Testis (tissue), 3 donors: ENCODE measurements around the gene PRR33. TPM values are rescaled to one million over a fixed set of nuclear protein-coding genes. Genes with fewer than 3 reads are reported as not detected.

Experiments used
- DNase-seq: peaks from one replicate; pipeline ENCODE4 v3.0.0-alpha.2; 2019
- H3K27ac ChIP-seq, 2 donors: fragments of 200-600 bp; sonication (generic); one replicate each; pipeline ENCODE4 v1.5.1; 2019
- H3K27me3 ChIP-seq: fragments of 200-600 bp; sonication (generic); one replicate; pipeline ENCODE4 v1.5.1; 2019
- H3K36me3 ChIP-seq: fragments of 200-600 bp; sonication (generic); one replicate; pipeline ENCODE4 v1.5.1; 2017; ENCODE audit warnings: low read depth; ENCODE audit errors: missing control alignments
- H3K4me1 ChIP-seq: fragments of 200-600 bp; sonication (generic); one replicate; pipeline ENCODE4 v1.5.1; 2019
- H3K4me3 ChIP-seq, 2 donors: fragments of 200-600 bp; sonication (generic); one replicate each; pipeline ENCODE4 v1.5.1; 2017 to 2019
- H3K9me3 ChIP-seq: fragments of 200-600 bp; sonication (generic); one replicate; pipeline ENCODE4 v1.5.1; 2017
- CTCF ChIP-seq, 3 experiments: fragments of 450-650 bp in 2 of 3; fragments of 200-600 bp in 1 of 3; sonication (generic) in 1 of 3; IDR thresholded peaks; one replicate each; pipeline ENCODE4 v1.5.1; 2016 to 2019; ENCODE audit warnings: antibody characterized with exemption in 3 of 3, mild to moderate bottlenecking in 2 of 3, moderate library complexity in 1 of 3
- POLR2A ChIP-seq: fragments of 450-650 bp; IDR thresholded peaks from one replicate; pipeline ENCODE4 v1.6.1; 2017; ENCODE audit warnings: antibody characterized with exemption, mild to moderate bottlenecking, moderate library complexity
- WGBS, 2 donors: methylation state at CpG; one replicate each; pipeline ENCODE4 v1.1.5; 2018; 5-methylcytosine and 5-hydroxymethylcytosine counted together
- intact Hi-C: fragments of 100-400 bp; cut with DNase I; formaldehyde crosslinking; loops from one replicate; pipeline ENCODE4 v1.15.1; 2023; ENCODE audit warnings: low total_unique reads
- polyA plus RNA-seq: library from polyadenylated mRNA; stranded (reverse); fragments of 350-450 nt; fragmentation: Illumina TruSeq; extraction: RNeasy Lipid Tissue Mini Kit (QIAGEN cat#74804); gene quantifications from one replicate; pipeline ENCODE4 v1.2.3, GENCODE V29; 2014; ENCODE audit warnings: low read depth, low replicate concordance; ENCODE audit not compliant: insufficient read depth
- total RNA-seq, 2 donors: library from RNA; depleted of rRNA; stranded (reverse); fragments of >200 nt; gene quantifications; one replicate each; pipeline ENCODE4 v1.2.3, GENCODE V29; 2016

PRR33 gene
- total and polyA plus RNA-seq, 3 donors from 2014 or later, result 0.06 TPM; not detected in 2

- H3K4me1 ChIP-seq, result peaks cover 13% of the 10 kb centered on the region
- TF ChIP-seq POLR2A (no peak), CTCF (IDR thresholded peaks at IDR 0.05) (no peak)
- no peak overlapping the region for H3K4me3 ChIP-seq
- H3K36me3 ChIP-seq, result no peaks in the 10 kb centered on the region
- H3K27me3 ChIP-seq, result no peaks in the 10 kb centered on the region
- whole genome bisulfite sequencing, 2 donors, result 92 to 93% methylated on average over 5 to 34 of the region's 34 CpGs
- DNase-seq, result no peak
- H3K27ac ChIP-seq, result no peak overlapping the region
- intact Hi-C loops, result no loop called here
- H3K9me3 ChIP-seq, result no peaks in the 10 kb centered on the region
Observed at GRCh38 chr11:1936781-1937615, 45.3 kb upstream of the PRR33 start.

GRCh38 chr11:1936072-1936780 is 44.5 kb upstream of the PRR33 start:
- DNase-seq, result no peak
- no peaks in the 10 kb centered on the region for H3K9me3 ChIP-seq
- 91 to 93% methylated on average over 6 to 34 of the region's 34 CpGs for WGBS, 2 donors
- H3K27ac ChIP-seq, result no peak overlapping the region
- H3K27me3 ChIP-seq, result no peaks in the 10 kb centered on the region
- intact Hi-C loops, result no loop called here
- no peak overlapping the region for H3K4me3 ChIP-seq
- TF ChIP-seq POLR2A (no peak), CTCF (IDR thresholded peaks at IDR 0.05) (no peak)
- no peaks in the 10 kb centered on the region for H3K36me3 ChIP-seq
- H3K4me1 ChIP-seq, result peaks cover 21% of the 10 kb centered on the region

- DNase-seq, result no peak
- WGBS, 2 donors, result 93% methylated on average over 31 of the region's 33 CpGs; no CpG with 5 or more reads in 1 of the 2 donors
- Histone ChIP-seq H3K27me3 (no peaks in the 10 kb centered on the region), H3K27ac (no peak overlapping the region), H3K9me3 (no peaks in the 10 kb centered on the region), H3K4me3 (no peak overlapping the region), H3K4me1 (peaks cover 25% of the 10 kb centered on the region), H3K36me3 (no peaks in the 10 kb centered on the region)
- TF ChIP-seq CTCF (IDR thresholded peaks at IDR 0.05), result no peak
- no peak for TF ChIP-seq POLR2A
- intact Hi-C loops, result no loop called here
Observed at GRCh38 chr11:1935156-1936071, 43.7 kb upstream of the PRR33 start.

- Histone ChIP-seq H3K4me1 (peaks cover 32% of the 10 kb centered on the region), H3K36me3 (no peaks in the 10 kb centered on the region), H3K27ac (no peak overlapping the region), H3K27me3 (no peaks in the 10 kb centered on the region), H3K4me3 (no peak overlapping the region), H3K9me3 (no peaks in the 10 kb centered on the region)
- DNase-seq, result no peak
- 85% methylated on average over 17 to 23 of the region's 24 CpGs for WGBS, 2 donors
- intact Hi-C loops, result no loop called here
- no peak for TF ChIP-seq CTCF (IDR thresholded peaks at IDR 0.05)
- no peak for TF ChIP-seq POLR2A
Observed at GRCh38 chr11:1934335-1935155, 42.9 kb upstream of the PRR33 start.
